ENCODE data around the gene LRRC59. TPM values are rescaled to one million over a fixed set of nuclear protein-coding genes. Genes with fewer than 3 reads are reported as not detected.

LRRC59 gene
- total and polyA plus RNA-seq, 2 of the 13 experiments (the other 11 are each of a cell fraction or from before 2014, with no cell fraction given), result 87.3 to 222 TPM

GRCh38 chr17:50440172-50440837 is 43.0 kb upstream of the LRRC59 start (continued):
- TF ChIP-seq THAP11 (CRISPR knock-in tag; IDR thresholded peaks at IDR 0.05) (no peak), ISL2 (CRISPR knock-in tag; IDR thresholded peaks at IDR 0.05) (peak; percentile 44; the same call in 1 of the 2 replicates), ZNF10 (CRISPR knock-in tag; IDR thresholded peaks at IDR 0.05; ENCODE audit: borderline replicate concordance, low read depth) (no peak), SAP130 (CRISPR knock-in tag; IDR thresholded peaks at IDR 0.05; ENCODE audit: low read depth) (peak; percentile 41; the same call in 1 of the 2 replicates), KLF16 (CRISPR knock-in tag; IDR thresholded peaks at IDR 0.05) (0 out of 4 replicates have a peak, but pooled peaks of 1 of the 2 experiments have one; percentile 39), ZNF572 (CRISPR knock-in tag; IDR thresholded peaks at IDR 0.05) (peak; percentile 92; the same call in 1 of the 2 replicates), ZNF713 (CRISPR knock-in tag; IDR thresholded peaks at IDR 0.05) (peak; percentile 71; the same call in 1 of the 2 replicates), ZNF780A (CRISPR knock-in tag; IDR thresholded peaks at IDR 0.05) (0 out of 2 replicates have a peak, but pooled peaks have one; percentile 54), HNF4G (IDR thresholded peaks at IDR 0.05; ENCODE audit: borderline replicate concordance, low read depth, low read length) (peak; percentile 80), HNF4G (CRISPR knock-in tag; IDR thresholded peaks at IDR 0.05; ENCODE audit: borderline replicate concordance, low read depth) (peak; percentile 67), MIER3 (CRISPR knock-in tag; IDR thresholded peaks at IDR 0.05; ENCODE audit: borderline replicate concordance) (peak; percentile 37; the same call in 1 of the 2 replicates), UBTF (CRISPR knock-in tag; IDR thresholded peaks at IDR 0.05) (peak; percentile 47; the same call in 1 of the 2 replicates)
- TF ChIP-seq, protein P1, sequence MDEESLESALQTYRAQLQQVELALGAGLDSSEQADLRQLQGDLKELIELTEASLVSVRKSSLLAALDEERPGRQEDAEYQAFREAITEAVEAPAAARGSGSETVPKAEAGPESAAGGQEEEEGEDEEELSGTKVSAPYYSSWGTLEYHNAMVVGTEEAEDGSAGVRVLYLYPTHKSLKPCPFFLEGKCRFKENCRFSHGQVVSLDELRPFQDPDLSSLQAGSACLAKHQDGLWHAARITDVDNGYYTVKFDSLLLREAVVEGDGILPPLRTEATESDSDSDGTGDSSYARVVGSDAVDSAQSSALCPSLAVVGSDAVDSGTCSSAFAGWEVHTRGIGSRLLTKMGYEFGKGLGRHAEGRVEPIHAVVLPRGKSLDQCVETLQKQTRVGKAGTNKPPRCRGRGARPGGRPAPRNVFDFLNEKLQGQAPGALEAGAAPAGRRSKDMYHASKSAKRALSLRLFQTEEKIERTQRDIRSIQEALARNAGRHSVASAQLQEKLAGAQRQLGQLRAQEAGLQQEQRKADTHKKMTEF (CRISPR knock-in tag; IDR thresholded peaks at IDR 0.05), result peak; percentile 48; the same call in 1 of the 2 replicates
- TF ChIP-seq, protein P2, sequence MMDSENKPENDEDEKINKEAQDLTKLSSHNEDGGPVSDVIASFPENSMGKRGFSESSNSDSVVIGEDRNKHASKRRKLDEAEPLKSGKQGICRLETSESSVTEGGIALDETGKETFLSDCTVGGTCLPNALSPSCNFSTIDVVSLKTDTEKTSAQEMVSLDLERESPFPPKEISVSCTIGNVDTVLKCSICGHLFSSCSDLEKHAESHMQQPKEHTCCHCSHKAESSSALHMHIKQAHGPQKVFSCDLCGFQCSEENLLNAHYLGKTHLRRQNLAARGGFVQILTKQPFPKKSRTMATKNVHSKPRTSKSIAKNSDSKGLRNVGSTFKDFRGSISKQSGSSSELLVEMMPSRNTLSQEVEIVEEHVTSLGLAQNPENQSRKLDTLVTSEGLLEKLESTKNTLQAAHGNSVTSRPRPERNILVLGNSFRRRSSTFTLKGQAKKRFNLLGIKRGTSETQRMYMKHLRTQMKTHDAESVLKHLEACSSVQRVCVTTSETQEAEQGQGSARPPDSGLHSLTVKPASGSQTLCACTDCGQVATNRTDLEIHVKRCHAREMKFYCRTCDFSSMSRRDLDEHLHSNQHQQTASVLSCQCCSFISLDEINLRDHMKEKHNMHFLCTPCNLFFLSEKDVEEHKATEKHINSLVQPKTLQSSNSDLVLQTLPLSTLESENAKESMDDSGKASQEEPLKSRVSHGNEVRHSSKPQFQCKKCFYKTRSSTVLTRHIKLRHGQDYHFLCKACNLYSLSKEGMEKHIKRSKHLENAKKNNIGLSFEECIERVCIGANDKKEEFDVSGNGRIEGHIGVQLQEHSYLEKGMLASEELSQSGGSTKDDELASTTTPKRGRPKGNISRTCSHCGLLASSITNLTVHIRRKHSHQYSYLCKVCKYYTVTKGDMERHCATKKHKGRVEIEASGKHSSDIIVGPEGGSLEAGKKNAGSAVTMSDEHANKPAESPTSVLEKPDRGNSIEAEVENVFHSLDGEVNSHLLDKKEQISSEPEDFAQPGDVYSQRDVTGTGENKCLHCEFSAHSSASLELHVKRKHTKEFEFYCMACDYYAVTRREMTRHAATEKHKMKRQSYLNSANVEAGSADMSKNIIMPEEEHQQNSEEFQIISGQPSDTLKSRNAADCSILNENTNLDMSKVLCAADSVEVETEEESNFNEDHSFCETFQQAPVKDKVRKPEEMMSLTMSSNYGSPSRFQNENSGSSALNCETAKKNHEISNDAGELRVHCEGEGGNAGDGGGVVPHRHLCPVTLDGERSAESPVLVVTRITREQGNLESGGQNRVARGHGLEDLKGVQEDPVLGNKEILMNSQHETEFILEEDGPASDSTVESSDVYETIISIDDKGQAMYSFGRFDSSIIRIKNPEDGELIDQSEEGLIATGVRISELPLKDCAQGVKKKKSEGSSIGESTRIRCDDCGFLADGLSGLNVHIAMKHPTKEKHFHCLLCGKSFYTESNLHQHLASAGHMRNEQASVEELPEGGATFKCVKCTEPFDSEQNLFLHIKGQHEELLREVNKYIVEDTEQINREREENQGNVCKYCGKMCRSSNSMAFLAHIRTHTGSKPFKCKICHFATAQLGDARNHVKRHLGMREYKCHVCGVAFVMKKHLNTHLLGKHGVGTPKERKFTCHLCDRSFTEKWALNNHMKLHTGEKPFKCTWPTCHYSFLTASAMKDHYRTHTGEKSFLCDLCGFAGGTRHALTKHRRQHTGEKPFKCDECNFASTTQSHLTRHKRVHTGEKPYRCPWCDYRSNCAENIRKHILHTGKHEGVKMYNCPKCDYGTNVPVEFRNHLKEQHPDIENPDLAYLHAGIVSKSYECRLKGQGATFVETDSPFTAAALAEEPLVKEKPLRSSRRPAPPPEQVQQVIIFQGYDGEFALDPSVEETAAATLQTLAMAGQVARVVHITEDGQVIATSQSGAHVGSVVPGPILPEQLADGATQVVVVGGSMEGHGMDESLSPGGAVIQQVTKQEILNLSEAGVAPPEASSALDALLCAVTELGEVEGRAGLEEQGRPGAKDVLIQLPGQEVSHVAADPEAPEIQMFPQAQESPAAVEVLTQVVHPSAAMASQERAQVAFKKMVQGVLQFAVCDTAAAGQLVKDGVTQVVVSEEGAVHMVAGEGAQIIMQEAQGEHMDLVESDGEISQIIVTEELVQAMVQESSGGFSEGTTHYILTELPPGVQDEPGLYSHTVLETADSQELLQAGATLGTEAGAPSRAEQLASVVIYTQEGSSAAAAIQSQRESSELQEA (CRISPR knock-in tag; IDR thresholded peaks at IDR 0.05; ENCODE audit: not compliant biosample characterization), result no peak
- TF ChIP-seq, protein P3, sequence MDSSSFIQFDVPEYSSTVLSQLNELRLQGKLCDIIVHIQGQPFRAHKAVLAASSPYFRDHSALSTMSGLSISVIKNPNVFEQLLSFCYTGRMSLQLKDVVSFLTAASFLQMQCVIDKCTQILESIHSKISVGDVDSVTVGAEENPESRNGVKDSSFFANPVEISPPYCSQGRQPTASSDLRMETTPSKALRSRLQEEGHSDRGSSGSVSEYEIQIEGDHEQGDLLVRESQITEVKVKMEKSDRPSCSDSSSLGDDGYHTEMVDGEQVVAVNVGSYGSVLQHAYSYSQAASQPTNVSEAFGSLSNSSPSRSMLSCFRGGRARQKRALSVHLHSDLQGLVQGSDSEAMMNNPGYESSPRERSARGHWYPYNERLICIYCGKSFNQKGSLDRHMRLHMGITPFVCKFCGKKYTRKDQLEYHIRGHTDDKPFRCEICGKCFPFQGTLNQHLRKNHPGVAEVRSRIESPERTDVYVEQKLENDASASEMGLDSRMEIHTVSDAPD (CRISPR knock-in tag; IDR thresholded peaks at IDR 0.05), result 0 out of 2 replicates have a peak, but pooled peaks have one; percentile 56

All from HepG2 (cell line).